Jurkat, Clone E6-1 (cell line): ENCODE measurements around the gene LY6G6F.

ENCODE experiments used
- DNase-seq: peaks from one replicate; pipeline ENCODE4 v3.0.0-alpha.2; 2011; ENCODE audit warnings: low read depth, low spot score
- H3K4me3 ChIP-seq: 2 replicates; pipeline ENCODE4 v1.5.1; 2011; ENCODE audit warnings: mild to moderate bottlenecking, low read length, control low read depth, moderate library complexity

Gene LY6G6F

GRCh38 chr6:31719001-31719400 lies 12.3 kb downstream of the LY6G6F start:
- no peak for DNase-seq
- no peak overlapping the region for H3K4me3 ChIP-seq

DNA sequence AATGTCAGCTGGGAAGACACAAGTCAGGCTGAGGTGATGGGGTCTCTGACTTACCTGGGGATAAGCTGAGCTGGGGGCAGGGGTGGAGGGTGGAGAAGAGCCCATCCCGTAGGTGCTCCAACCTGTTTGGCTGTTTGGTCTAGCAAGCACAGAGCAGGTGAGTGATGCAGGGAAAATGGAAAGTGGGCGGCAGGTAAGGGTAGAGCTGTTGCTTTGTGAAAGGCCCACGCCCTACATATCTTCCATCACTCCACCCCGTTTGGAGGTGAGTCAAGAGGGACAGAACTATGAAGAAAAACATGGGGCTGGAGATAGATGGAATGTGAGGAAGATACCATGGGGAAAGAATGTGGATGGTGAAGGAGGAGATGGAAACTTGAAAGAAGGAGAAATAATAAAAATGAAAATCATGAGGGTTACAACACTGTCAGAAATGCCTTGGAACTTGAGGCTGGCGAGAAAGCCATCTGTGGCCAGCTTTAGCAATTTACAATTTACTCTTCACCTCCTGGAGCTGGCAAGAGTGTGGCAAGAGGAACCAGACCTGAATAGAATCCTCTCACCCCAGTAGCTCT lies 13.6 kb downstream of the LY6G6F start:
- DNase-seq, result no peak
- H3K4me3 ChIP-seq, result no peak overlapping the region

DNA sequence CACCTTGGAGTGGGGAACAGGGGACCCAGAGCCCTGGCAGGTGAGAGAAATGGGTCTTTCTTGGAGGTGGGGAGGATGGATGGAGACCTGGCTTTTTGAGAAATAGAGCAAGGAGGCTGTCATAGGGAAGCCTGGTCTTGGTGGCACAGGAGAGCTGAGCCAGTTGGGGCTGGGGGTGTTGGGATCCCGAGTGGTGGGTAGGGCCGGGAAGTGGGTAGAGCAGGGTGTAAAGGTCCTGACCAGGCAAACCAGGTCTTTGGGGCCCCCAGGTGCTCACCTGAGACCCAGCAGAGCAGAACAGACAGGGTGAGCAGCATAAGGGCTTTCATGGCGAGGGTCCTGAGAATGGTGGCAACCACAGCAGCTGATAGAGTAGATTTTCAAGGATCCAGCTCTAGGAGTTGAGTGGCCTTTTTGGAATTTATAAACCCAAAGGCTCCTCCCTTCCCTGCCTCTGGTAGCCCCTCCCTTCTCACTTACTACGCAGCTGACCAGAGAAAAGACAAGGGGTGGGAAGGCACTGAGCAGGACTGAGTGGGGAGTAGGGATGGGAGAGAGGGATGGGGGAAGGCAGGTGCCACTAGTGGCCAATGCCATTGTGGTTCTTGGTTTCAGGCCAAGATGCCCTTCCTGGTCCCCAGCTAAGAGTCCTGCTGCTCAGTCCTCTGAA lies 14.8 kb downstream of the LY6G6F start, which contains the start of gene LY6G6C:
LY6G6C (minus strand) TSS at position 396 of the 670 bp plus-strand sequence; CDS start at position 329, 67 bp downstream.
- DNase-seq, result no peak
- H3K4me3 ChIP-seq, result no peak within 1 kb of the TSS

GRCh38 chr6:31722173-31722572 lies 15.5 kb downstream of the LY6G6F start:
- DNase-seq, result no peak
- H3K4me3 ChIP-seq, result no peak overlapping the region

GRCh38 chr6:31723245-31723979 lies 16.7 kb downstream of the LY6G6F start, which contains the start of gene MPIG6B:
TSS of gene MPIG6B (plus strand) at chr6:31723373. CDS start at chr6:31723384, 11 bp downstream.
- no peak within 1 kb of the TSS for H3K4me3 ChIP-seq
- DNase-seq, result peak; percentile 72

DNA sequence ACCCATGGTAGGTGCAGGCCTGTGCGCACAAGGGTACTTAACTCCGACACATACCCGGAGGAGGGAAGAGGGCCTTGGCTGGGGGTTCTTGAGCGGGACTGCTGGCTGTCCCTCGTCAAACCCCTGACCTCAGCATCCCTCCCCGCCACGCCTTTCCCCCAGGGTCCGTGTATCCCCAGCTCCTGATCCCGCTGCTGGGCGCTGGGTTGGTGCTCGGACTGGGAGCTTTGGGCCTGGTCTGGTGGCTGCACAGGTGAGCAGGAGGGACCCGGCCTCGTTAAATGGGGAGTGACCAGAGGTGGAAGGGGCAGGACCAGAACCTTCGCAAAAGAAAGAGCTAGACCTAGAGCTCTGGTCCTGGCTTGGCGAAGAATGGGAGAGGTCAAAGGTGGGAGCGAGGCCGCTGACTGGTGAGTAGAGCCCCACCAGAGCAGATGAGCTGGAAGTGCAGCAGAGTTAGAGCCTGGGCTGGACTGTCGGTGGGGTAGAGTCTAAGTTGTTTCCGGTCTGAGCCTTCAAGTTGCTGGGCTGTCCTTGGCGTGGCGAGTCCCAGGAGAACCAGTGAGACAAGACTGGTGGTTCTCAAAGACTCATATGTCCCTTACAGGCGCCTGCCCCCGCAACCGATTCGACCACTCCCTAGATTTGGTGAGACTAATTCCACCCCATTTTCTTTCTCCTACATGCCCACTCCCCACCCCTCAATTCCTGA lies 17.5 kb downstream of the LY6G6F start:
- H3K4me3 ChIP-seq, result no peak overlapping the region
- DNase-seq, result no peak

DNA sequence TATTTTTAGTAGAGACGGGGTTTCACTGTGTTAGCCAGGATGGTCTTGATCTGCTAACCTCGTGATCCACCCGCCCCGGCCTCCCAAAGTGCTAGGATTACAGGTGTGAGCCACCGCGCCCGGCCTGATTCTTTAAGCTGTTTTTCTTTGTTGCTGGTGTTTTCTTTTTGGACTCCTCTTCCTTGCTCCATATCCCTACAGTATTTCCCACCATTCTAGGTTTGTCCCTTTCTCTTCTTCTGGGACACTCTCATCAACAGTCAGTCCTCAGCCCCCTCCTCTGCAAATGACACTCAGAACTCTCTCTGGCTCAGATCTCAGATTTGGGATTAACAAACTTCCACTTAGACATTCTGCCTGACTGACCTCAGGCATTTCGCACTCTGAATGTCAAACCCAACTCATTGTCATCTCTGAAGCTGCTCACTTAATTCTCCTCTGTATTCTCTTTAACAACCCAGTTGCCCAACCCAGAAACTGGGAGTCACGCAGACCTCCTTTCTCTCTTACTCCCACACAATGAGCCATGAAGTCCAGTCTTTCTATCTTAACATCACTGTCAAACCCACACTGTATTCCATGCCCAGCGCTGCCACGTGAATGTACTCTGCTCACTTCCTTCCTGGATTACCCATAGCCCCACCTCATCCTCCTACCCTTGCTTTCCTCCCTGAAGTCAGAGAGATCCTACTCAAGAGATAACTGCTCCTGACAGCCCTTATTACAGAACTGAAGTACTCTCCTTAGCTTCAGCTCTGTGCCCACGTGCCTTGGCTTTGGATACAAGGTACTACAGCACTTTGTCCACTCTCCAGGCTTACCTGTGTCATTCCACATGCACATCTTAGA lies 19.1 kb downstream of the LY6G6F start:
- H3K4me3 ChIP-seq, result no peak overlapping the region
- DNase-seq, result no peak

DNA sequence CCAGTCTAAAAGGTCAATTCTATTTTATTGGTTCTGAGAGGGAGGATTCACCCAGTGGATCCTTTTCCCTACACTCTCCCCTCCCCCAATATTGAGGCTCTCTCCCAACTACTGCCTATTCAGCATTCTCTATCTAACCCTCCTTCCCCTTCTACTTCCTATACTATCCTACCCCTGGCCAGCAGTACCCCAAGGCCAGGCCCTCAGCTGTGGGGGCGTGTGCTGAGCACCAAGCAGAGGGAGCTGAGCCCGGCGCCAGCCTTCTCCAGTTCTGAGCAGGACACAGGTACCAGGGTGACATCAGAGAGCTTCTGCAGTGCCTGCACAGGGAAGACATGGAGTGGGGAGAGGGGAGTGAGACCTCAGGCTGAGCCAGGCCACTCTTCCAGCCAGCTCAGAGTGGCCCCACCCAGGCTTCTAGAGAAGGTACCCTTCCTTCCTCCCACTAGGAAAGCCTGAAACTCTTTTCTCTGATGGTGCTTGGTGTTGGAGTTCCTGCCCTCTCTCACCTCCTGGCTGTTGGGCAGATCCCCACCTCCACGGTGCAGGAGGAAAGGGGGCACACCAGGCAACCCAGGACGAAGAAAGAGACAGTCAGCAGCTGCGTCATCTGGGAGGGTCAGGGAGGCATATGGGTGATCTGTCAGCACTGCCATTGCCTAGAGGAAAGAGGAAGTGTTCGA lies 20.5 kb downstream of the LY6G6F start:
- H3K4me3 ChIP-seq, result no peak overlapping the region
- DNase-seq, result no peak

- H3K4me3 ChIP-seq, result no peak overlapping the region
- DNase-seq, result peak; percentile 46
Measured at GRCh38 chr6:31727717-31728671, 21.3 kb downstream of the LY6G6F start.

GRCh38 chr6:31728767-31729514 lies 22.3 kb downstream of the LY6G6F start, which contains the start of gene DDAH2:
TSS of gene DDAH2 (minus strand) at chr6:31729299. CDS start at chr6:31729161, 138 bp downstream.
- peak within 1 kb of the TSS; percentile 62 for H3K4me3 ChIP-seq
- no peak for DNase-seq

GRCh38 chr6:31729515-31729978 lies 22.9 kb downstream of the LY6G6F start:
- peak overlapping the region; percentile 62 for H3K4me3 ChIP-seq
- DNase-seq, result peak; percentile 70

GRCh38 chr6:31729979-31730630 lies 23.4 kb downstream of the LY6G6F start:
- peak overlapping the region; percentile 62 for H3K4me3 ChIP-seq
- peak; percentile 73 for DNase-seq

DNA sequence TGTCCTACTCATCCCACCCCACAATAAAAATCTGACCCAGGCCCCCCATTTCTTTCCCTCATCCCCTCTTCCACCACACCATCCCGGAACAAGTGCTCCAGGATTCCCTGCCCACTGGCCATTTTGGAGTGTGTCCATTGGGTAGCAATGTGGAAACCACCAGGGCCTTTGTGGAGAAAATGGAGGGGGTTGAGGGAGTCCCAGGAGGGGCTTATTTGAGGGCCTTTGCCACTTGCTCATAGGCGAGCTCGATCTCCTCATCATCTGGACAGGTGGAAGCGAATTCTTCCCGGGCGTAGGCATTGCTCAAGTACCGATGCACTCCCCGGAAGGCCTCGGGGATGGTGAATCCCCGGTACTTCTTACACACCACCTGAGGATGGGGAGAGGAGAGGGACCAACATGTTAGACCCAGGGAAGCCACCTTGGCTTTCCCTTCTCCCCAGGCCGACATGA lies 24.0 kb downstream of the LY6G6F start:
- H3K4me3 ChIP-seq, result no peak overlapping the region
- DNase-seq, result no peak

GRCh38 chr6:31732029-31732428 lies 25.4 kb downstream of the LY6G6F start:
- DNase-seq, result no peak

DNA sequence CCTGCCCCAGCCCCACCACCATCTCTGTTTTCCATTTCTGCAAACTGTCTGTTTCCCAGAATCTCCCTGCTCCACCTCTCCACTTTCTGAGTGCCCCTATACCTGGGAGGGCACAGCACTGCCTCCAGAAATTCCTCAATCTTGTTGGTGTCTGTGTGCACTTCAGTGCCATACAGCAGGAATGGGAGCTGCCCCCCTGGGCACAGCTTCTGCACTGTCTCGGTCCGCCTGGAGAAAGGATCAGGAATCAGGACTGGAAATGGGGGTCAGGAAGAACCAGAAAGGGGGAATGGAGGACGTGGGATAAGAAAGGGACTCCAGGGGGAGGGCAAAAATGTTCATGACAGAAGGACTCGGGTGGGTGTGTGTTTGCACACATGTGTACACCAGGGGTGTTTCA lies 27.1 kb downstream of the LY6G6F start:
- no peak overlapping the region for H3K4me3 ChIP-seq
- DNase-seq, result no peak

More at GRCh38 chr6:31732029-31732428, 25.4 kb downstream of the LY6G6F start:
- H3K4me3 ChIP-seq, result no peak overlapping the region
